Thoracic aorta (tissue), 2 donors: ENCODE data around the gene ZNF433. TPM values are rescaled to one million over a fixed set of nuclear protein-coding genes. Genes with fewer than 3 reads are reported as not detected.

Source experiments
- ATAC-seq: fragments of 150-250 bp; one replicate; pipeline ENCODE4 v1.8.0; 2017; ENCODE audit warnings: low read depth; ENCODE audit not compliant: insufficient number of reproducible peaks, low FRiP score
- DNase-seq: peaks from one replicate; pipeline ENCODE4 v3.0.0-alpha.2; 2020; ENCODE audit warnings: low spot score
- H3K27ac ChIP-seq, 2 donors: fragments of 200-600 bp; sonication (generic); 1 replicate in 1 of 2; 2 replicates in 1 of 2; pipeline ENCODE4 v1.5.1; 2016; ENCODE audit warnings: mild to moderate bottlenecking in 2 of 2, moderate library complexity in 2 of 2
- H3K27me3 ChIP-seq: fragments of 200-600 bp; sonication (generic); replicated peaks from 2 replicates; pipeline ENCODE4 v1.6.0; 2016; ENCODE audit warnings: mild to moderate bottlenecking; ENCODE audit not compliant: insufficient read depth
- H3K36me3 ChIP-seq: fragments of 200-600 bp; sonication (generic); one replicate; pipeline ENCODE4 v1.5.1; 2016
- H3K4me1 ChIP-seq, 2 donors: fragments of 200-600 bp; sonication (generic); 1 replicate in 1 of 2; 2 replicates in 1 of 2; pipeline versions ENCODE4 v1.5.1 to v1.6.0; 2016; ENCODE audit warnings: low read depth in 2 of 2, mild to moderate bottlenecking in 1 of 2; ENCODE audit not compliant: control insufficient read depth in 1 of 2
- H3K4me3 ChIP-seq: fragments of 200-600 bp; sonication (generic); 2 replicates; pipeline ENCODE4 v1.5.1; 2016; ENCODE audit warnings: mild to moderate bottlenecking
- H3K9me3 ChIP-seq: fragments of 200-600 bp; sonication (generic); 2 replicates; pipeline ENCODE4 v1.5.1; 2016
- CTCF ChIP-seq: fragments of 200-600 bp; sonication (generic); IDR thresholded peaks from one replicate; pipeline ENCODE4 v1.5.1; 2019; ENCODE audit warnings: antibody characterized with exemption
- total RNA-seq, 2 donors: library from RNA; depleted of rRNA; stranded (reverse); fragments of >200 nt; gene quantifications; one replicate each; pipeline versions ENCODE4 v1.1.0 to v1.2.3, GENCODE V29; 2016

ZNF433 gene
- total RNA-seq, 2 donors from 2014 or later: 6.6 to 7.0 TPM

DNA sequence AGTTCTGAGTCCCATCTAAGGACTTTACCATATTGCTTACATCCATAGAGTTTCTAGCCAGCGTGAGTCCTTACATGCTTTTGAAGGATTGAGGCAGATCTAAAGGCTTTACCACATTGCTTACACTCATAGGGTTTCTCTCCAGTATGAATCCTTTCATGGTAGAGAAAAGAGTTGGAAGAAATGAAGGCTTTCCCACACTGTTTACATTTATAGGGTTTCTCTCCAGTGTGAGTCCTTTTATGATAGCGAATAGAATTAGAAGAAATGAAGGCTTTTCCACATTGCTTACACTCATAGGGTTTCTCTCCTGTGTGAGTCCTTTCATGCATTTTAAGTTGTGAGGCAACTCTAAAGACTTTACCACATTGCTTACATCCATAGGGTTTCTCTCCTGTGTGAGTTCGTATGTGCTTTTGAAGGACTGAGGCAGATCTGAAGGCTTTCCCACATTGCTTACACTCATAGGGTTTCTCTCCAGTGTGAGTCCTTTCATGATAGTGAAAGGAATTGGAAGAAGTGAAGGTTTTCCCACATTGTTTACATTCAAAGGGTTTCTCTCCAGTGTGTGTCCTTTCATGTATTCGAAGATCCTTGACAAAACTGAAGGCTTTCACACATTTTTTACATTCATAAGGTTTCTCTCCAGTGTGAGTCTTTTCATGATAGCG lies 8.4 kb upstream of the ZNF433 start:
- no peaks in the 10 kb centered on the region for H3K36me3 ChIP-seq
- no peak overlapping the region for H3K4me3 ChIP-seq
- no peak overlapping the region for H3K27ac ChIP-seq
- peaks cover 13% of the 10 kb centered on the region for H3K9me3 ChIP-seq
- H3K27me3 ChIP-seq: no peaks in the 10 kb centered on the region
- H3K4me1 ChIP-seq: no peaks in the 10 kb centered on the region
- no peak for TF ChIP-seq CTCF
- ATAC-seq: no peak
- no peak for DNase-seq

- no peaks in the 10 kb centered on the region for H3K4me1 ChIP-seq
Observed at GRCh38 chr19:12042893-12043292, 7.4 kb upstream of the ZNF433 start.

DNA sequence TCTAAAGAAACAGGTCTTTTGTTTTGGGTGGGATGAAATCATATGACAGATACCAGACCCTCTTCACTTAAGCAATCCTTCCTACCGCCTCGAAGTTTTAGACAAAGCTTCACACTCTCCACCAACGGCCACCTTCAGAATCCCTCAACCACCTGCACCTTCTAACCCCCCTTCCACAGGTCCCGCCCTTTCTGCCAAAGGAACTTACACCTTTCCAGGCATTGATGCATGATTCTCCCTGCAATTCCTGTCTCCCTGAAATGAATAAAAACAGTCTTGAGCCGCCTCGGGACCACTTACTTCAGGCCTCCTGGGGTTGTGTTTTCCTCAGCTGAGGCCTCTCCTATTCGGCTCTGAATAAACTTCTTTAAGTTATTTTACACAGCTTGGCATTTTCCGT lies 859 bp downstream of the ZNF433 start:
- no peak for TF ChIP-seq CTCF
- no peak overlapping the region for H3K27ac ChIP-seq
- DNase-seq: no peak
- H3K9me3 ChIP-seq: no peaks in the 10 kb centered on the region
- H3K27me3 ChIP-seq: no peaks in the 10 kb centered on the region
- peaks cover 6 to 16% of the 10 kb centered on the region in 2 donors for H3K4me1 ChIP-seq
- no peak for ATAC-seq
- H3K4me3 ChIP-seq: peak overlapping the region; percentile 87
- H3K36me3 ChIP-seq: no peaks in the 10 kb centered on the region

More at GRCh38 chr19:12042893-12043292, 7.4 kb upstream of the ZNF433 start:
- H3K9me3 ChIP-seq: peaks cover 13% of the 10 kb centered on the region
- H3K27me3 ChIP-seq: no peaks in the 10 kb centered on the region
- H3K27ac ChIP-seq: no peak overlapping the region
- H3K4me3 ChIP-seq: no peak overlapping the region
- no peak for TF ChIP-seq CTCF
- no peaks in the 10 kb centered on the region for H3K36me3 ChIP-seq
- ATAC-seq: no peak
- DNase-seq: no peak

- peaks cover 6 to 16% of the 10 kb centered on the region in 2 donors for H3K4me1 ChIP-seq
- H3K9me3 ChIP-seq: no peaks in the 10 kb centered on the region
- no peak for ATAC-seq
- H3K4me3 ChIP-seq: peak overlapping the region; percentile 87
- no peaks in the 10 kb centered on the region for H3K36me3 ChIP-seq
- H3K27ac ChIP-seq: no peak overlapping the region
- no peak for DNase-seq
- TF ChIP-seq CTCF: no peak
- no peaks in the 10 kb centered on the region for H3K27me3 ChIP-seq
Observed at GRCh38 chr19:12034198-12034597, 1.3 kb downstream of the ZNF433 start.

DNA sequence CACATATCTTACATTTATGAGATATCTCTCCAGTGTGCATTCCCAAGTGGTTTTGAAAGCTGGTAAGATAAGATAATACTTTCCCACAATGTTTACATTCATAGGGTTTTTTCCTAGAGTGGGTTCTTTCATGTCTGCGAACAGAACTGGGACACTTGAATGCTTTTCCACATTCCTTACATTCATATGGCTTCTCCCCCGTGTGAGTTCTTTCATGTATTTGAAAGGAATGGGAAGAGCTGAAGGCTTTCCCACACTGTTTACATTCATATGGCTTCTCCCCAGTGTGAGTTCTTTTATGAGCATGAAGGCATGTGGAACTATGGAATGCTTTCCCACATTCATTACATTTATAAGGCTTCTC lies 19.7 kb downstream of the ZNF433 start:
- ATAC-seq (no peak), DNase-seq (no peak)
- Histone ChIP-seq H3K36me3 (peaks cover 55% of the 10 kb centered on the region), H3K4me1 (no peaks in the 10 kb centered on the region), H3K9me3 (peaks cover 70% of the 10 kb centered on the region), H3K27ac (no peak overlapping the region), H3K4me3 (no peak overlapping the region), H3K27me3 (no peaks in the 10 kb centered on the region)
- TF ChIP-seq CTCF: no peak
